K562 (cell line): ENCODE results near the gene DCAF10. TPM values are rescaled to one million over a fixed set of nuclear protein-coding genes. Genes with fewer than 3 reads are reported as not detected.
A peak's percentile ranks its signal among the peaks of the same experiment; 100 is the strongest.

Source experiments
- ARID1B ChIP-seq: fragments of 450-650 bp; IDR thresholded peaks from 2 replicates; pipeline ENCODE4 v1.6.1; 2016; ENCODE audit warnings: antibody characterized with exemption, mild to moderate bottlenecking, inconsistent platforms
- CBFA2T3 ChIP-seq: fragments of 450-650 bp; IDR thresholded peaks from 2 replicates; pipeline ENCODE4 v1.6.1; 2017
- DMBX1 ChIP-seq: fragments of 250-450 bp; sonication (Bioruptor Pico); IDR thresholded peaks from 2 replicates; pipeline ENCODE4 v1.8.0; 2022; ENCODE audit warnings: inconsistent platforms, mild to moderate bottlenecking, moderate library complexity, borderline replicate concordance
- FOXM1 ChIP-seq, 2 experiments: fragments of 450-650 bp in 1 of 2; sonication (generic) in 1 of 2; formaldehyde crosslinking in 1 of 2; IDR thresholded peaks; 2 replicates each; pipeline versions ENCODE4 v1.6.1 to v1.9.0; 2017 to 2022; ENCODE audit warnings: low read depth in 2 of 2, mild to moderate bottlenecking in 2 of 2, missing genetic modification reagents in 1 of 2, moderate library complexity in 1 of 2
- ILF3 ChIP-seq: fragments of 450-650 bp; IDR thresholded peaks from 2 replicates; pipeline ENCODE4 v1.6.1; 2018; ENCODE audit warnings: antibody characterized with exemption, mild to moderate bottlenecking, moderate library complexity, borderline replicate concordance
- KDM5B ChIP-seq: fragments of 200-600 bp; sonication (generic); IDR thresholded peaks from 2 replicates; pipeline ENCODE4 v1.6.1; 2012; ENCODE audit warnings: low read depth, mild to moderate bottlenecking, moderate library complexity, low read length, control low read depth, inconsistent platforms; ENCODE audit not compliant: insufficient replicate concordance
- PRPF4 ChIP-seq: fragments of 200-400 bp; formaldehyde crosslinking; IDR thresholded peaks from one replicate; pipeline ENCODE4 v1.6.1; 2017; ENCODE audit warnings: low read length, low read depth, mild to moderate bottlenecking; ENCODE audit not compliant: insufficient read depth, poor library complexity, severe bottlenecking
- SUPT5H ChIP-seq: fragments of 450-650 bp; IDR thresholded peaks from 2 replicates; pipeline ENCODE4 v1.6.1; 2016
- TCF3 ChIP-seq: sonication (generic); formaldehyde crosslinking; IDR thresholded peaks from 2 replicates; pipeline ENCODE4 v1.4.0; 2020; ENCODE audit warnings: mild to moderate bottlenecking, missing genetic modification reagents
- U2AF2 ChIP-seq: fragments of 200-400 bp; formaldehyde crosslinking; optimal IDR thresholded peaks from 2 replicates; pipeline ENCODE3; 2017; ENCODE audit warnings: low read depth, mild to moderate bottlenecking, low read length
- ZEB2 ChIP-seq: fragments of 450-650 bp; IDR thresholded peaks from 2 replicates; pipeline ENCODE4 v1.6.1; 2016
- ZNF316 ChIP-seq: fragments of 450-650 bp; IDR thresholded peaks from 2 replicates; pipeline ENCODE4 v1.6.1; 2016
- ZNF444 ChIP-seq: fragments of 250-450 bp; sonication (Bioruptor Pico); IDR thresholded peaks from 2 replicates; pipeline ENCODE4 v1.4.0; 2020; ENCODE audit warnings: mild to moderate bottlenecking, moderate library complexity
- polyA plus RNA-seq, 8 experiments: library from polyadenylated mRNA; depleted of rRNA in 4 of 8; stranded (reverse) in 5 of 8; unstranded in 3 of 8; fragments of >200 nt; fragmentation: Nextera tagmentation in 2 of 8; fragmentation: Illumina TruSeq in 1 of 8; extraction: Ambion mirVana in 2 of 8; extraction: Trizol in 1 of 8; gene quantifications; 2 replicates each; pipeline versions ENCODE4 v1.2.1 to v1.2.3, GENCODE V29; 2011 to 2014; ENCODE audit warnings: inconsistent platforms in 1 of 8, missing spikeins in 1 of 8
- total RNA-seq, 7 experiments: library from RNA; depleted of rRNA in 6 of 7; stranded (reverse); fragments of >200 nt in 6 of 7; fragmentation: Illumina TruSeq in 2 of 7; extraction: Trizol in 2 of 7; gene quantifications; 2 replicates each; pipeline versions ENCODE4 v1.2.1 to v1.2.3, GENCODE V29; 2011 to 2021; ENCODE audit warnings: low replicate concordance in 1 of 7
- TF ChIP-seq, protein P1 (sequence below): fragments of 450-650 bp; IDR thresholded peaks from 2 replicates; pipeline ENCODE4 v1.6.1; 2016
- TF ChIP-seq, protein P2 (sequence below): fragments of 250-450 bp; sonication (Bioruptor Pico); IDR thresholded peaks from 2 replicates; pipeline ENCODE4 v1.9.0; 2021; ENCODE audit warnings: mild to moderate bottlenecking
- TF ChIP-seq, protein P3 (sequence below), 2 experiments: IDR thresholded peaks; 2 replicates each; pipeline ENCODE4 v1.6.1; 2011; ENCODE audit warnings: borderline replicate concordance in 1 of 2, control low read depth in 1 of 2, low read depth in 1 of 2, low read length in 1 of 2, mild to moderate bottlenecking in 1 of 2, mixed read lengths in 1 of 2, moderate library complexity in 1 of 2; ENCODE audit not compliant: insufficient read depth in 1 of 2, insufficient read length in 1 of 2, poor library complexity in 1 of 2, severe bottlenecking in 1 of 2; ENCODE audit errors: extremely low read depth in 1 of 2
- TF ChIP-seq, protein P4 (sequence below): fragments of 250-450 bp; sonication (Bioruptor Pico); IDR thresholded peaks from 2 replicates; pipeline ENCODE4 v1.5.0; 2021
- TF ChIP-seq, protein P5 (sequence below): fragments of 250-450 bp; sonication (Bioruptor Pico); IDR thresholded peaks from 2 replicates; pipeline ENCODE4 v1.5.0; 2021; ENCODE audit warnings: mild to moderate bottlenecking, moderate library complexity
- TF ChIP-seq, protein P6 (sequence below): fragments of 450-650 bp; conservative IDR thresholded peaks from 2 replicates; pipeline ENCODE4 v1.6.1; 2016; ENCODE audit warnings: missing genetic modification characterization, low read depth, mild to moderate bottlenecking, missing compliant biosample characterization, moderate library complexity

DCAF10 gene
- total and polyA plus RNA-seq, 9 of the 15 experiments (the other 6 are each of a cell fraction or from before 2014, with no cell fraction given), result 6.8 to 40.1 (median 16.9) TPM

DNA sequence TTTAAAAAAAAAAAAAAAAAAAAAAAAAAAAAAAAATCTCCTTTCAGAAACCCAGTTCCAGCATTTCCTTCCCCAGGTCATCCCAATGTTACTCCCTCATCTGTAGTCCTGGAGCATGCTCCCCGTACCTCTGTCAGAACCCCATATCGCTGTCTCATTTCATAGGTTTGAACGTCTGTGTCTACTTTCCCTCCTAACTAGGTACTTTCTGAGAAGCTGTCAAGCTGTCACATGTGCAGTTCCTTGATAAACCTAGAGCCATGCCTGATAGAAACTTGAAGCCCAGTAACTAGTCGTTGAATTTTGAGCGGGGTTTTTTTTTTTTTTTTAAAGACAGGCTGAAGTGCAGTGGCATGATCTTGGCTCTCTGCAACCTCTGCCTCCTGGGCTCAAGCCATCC, 31.3 kb upstream of the DCAF10 start (continued):
- TF ChIP-seq, protein P1, sequence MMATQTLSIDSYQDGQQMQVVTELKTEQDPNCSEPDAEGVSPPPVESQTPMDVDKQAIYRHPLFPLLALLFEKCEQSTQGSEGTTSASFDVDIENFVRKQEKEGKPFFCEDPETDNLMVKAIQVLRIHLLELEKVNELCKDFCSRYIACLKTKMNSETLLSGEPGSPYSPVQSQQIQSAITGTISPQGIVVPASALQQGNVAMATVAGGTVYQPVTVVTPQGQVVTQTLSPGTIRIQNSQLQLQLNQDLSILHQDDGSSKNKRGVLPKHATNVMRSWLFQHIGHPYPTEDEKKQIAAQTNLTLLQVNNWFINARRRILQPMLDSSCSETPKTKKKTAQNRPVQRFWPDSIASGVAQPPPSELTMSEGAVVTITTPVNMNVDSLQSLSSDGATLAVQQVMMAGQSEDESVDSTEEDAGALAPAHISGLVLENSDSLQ, result peak; percentile 84
- TF ChIP-seq, protein P2, sequence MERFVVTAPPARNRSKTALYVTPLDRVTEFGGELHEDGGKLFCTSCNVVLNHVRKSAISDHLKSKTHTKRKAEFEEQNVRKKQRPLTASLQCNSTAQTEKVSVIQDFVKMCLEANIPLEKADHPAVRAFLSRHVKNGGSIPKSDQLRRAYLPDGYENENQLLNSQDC, result no peak
- TF ChIP-seq, protein P3, sequence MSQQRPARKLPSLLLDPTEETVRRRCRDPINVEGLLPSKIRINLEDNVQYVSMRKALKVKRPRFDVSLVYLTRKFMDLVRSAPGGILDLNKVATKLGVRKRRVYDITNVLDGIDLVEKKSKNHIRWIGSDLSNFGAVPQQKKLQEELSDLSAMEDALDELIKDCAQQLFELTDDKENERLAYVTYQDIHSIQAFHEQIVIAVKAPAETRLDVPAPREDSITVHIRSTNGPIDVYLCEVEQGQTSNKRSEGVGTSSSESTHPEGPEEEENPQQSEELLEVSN (IDR thresholded peaks at IDR 0.05; ENCODE audit: borderline replicate concordance in 1 of 2, extremely low read depth in 1 of 2, insufficient read depth in 1 of 2, insufficient read length in 1 of 2, low read depth in 1 of 2, low read length in 1 of 2, poor library complexity in 1 of 2, severe bottlenecking in 1 of 2), result peak; percentile 86 to 94
- TF ChIP-seq DMBX1 (peak; percentile 70; the same call in 1 of the 2 replicates), CBFA2T3 (peak; percentile 83), ZEB2 (peak; percentile 49; the same call in 1 of the 2 replicates), ILF3 (no peak), TCF3 (CRISPR knock-in tag) (peak; percentile 86), KDM5B (no peak), PRPF4 (no peak), SUPT5H (no peak), ZNF444 (no peak), U2AF2 (no peak), ARID1B (peak; percentile 88), FOXM1 (IDR thresholded peaks at IDR 0.05; ENCODE audit: low read depth) (no peak), FOXM1 (CRISPR knock-in tag; IDR thresholded peaks at IDR 0.05; ENCODE audit: low read depth) (no peak), ZNF316 (peak; percentile 26; the same call in 1 of the 2 replicates)
- TF ChIP-seq, protein P4, sequence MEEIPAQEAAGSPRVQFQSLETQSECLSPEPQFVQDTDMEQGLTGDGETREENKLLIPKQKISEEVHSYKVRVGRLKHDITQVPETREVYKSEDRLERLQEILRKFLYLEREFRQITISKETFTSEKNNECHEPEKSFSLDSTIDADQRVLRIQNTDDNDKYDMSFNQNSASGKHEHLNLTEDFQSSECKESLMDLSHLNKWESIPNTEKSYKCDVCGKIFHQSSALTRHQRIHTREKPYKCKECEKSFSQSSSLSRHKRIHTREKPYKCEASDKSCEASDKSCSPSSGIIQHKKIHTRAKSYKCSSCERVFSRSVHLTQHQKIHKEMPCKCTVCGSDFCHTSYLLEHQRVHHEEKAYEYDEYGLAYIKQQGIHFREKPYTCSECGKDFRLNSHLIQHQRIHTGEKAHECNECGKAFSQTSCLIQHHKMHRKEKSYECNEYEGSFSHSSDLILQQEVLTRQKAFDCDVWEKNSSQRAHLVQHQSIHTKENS, result no peak
- TF ChIP-seq, protein P5, sequence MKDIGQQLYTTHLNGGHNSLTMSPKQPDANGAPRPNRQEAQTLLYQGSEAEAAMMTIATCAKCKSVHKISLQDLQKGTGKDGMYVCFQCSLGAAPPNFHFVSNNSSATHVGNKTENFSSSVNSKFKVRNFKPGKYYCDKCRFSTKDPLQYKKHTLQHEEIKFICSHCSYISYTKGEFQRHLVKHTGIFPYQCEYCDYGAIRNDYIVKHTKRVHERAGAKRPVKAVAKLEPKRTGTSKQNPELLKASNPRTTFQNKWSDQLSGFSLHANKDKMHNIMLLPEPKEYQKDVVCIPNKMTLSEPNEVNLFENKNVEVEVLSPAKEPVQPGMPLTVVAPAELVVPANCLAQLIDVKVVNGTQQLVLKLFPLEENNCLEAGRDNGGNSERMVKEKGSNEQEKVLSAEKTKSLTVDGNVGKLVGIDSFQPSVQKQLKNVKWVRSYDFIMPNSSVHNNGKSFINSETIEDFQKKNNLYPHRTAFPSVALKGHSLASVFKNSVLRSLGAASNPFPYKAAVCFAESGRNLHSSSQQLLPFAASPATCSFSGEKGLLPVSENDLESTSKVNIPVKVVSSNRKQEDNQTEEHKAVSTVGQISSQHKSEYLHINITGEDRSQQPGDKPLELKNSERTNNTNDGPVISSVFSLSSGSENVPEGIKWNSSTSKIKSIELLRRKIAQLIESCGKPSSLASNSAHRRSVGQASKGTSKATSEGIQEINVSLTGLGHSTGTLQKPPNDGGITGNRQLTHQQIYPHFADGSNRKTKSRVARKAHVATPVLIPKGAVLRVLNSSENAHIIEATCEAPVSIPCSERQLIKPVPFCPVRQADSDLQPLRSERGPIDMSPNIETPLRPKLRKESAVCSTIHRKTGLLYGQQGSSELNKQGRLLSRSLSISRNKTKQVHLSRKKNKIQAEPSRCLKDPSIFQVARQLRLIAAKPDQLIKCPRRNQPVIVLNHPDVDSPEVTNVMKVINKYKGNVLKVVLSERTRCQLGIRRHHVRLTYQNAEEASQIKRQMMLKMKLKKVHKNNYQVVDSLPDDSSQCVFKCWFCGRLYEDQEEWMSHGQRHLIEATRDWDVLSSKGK (CRISPR knock-in tag), result no peak
- TF ChIP-seq, protein P6, sequence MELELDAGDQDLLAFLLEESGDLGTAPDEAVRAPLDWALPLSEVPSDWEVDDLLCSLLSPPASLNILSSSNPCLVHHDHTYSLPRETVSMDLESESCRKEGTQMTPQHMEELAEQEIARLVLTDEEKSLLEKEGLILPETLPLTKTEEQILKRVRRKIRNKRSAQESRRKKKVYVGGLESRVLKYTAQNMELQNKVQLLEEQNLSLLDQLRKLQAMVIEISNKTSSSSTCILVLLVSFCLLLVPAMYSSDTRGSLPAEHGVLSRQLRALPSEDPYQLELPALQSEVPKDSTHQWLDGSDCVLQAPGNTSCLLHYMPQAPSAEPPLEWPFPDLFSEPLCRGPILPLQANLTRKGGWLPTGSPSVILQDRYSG (tag), result peak; percentile 59; the same call in 1 of the 2 replicates
